Rectal smooth muscle tissue (tissue), 1 donor: ENCODE data around the gene CDX2.

Experiments used
- H3K27ac ChIP-seq: one replicate; pipeline ENCODE4 v1.7.0; 2013; ENCODE audit warnings: low read depth, low read length, inconsistent platforms
- H3K27me3 ChIP-seq: one replicate; pipeline ENCODE4 v1.7.0; 2013; ENCODE audit warnings: low read length; ENCODE audit not compliant: control insufficient read depth, insufficient read depth
- H3K36me3 ChIP-seq: one replicate; pipeline ENCODE4 v1.7.0; 2013; ENCODE audit warnings: low read length; ENCODE audit not compliant: control insufficient read depth, insufficient read depth
- H3K4me1 ChIP-seq: one replicate; pipeline ENCODE4 v1.7.0; 2013; ENCODE audit warnings: low read length; ENCODE audit not compliant: control insufficient read depth, insufficient read depth
- H3K4me3 ChIP-seq: one replicate; pipeline ENCODE4 v1.7.0; 2013; ENCODE audit warnings: low read length
- H3K9ac ChIP-seq: one replicate; pipeline ENCODE4 v1.7.0; 2013; ENCODE audit warnings: low read length

CDX2 gene

GRCh38 chr13:27975564-27976361 lies 6.6 kb upstream of the CDX2 start:
- Histone ChIP-seq H3K36me3 (no peaks in the 10 kb centered on the region), H3K27ac (no peak overlapping the region), H3K4me3 (peak overlapping the region; percentile 64), H3K27me3 (peaks cover 23% of the 10 kb centered on the region), H3K4me1 (no peaks in the 10 kb centered on the region), H3K9ac (peak overlapping the region; percentile 45)

- Histone ChIP-seq H3K4me1 (no peaks in the 10 kb centered on the region), H3K4me3 (no peak overlapping the region), H3K27ac (no peak overlapping the region), H3K9ac (no peak overlapping the region), H3K27me3 (peaks cover 14% of the 10 kb centered on the region), H3K36me3 (no peaks in the 10 kb centered on the region)
Observed at GRCh38 chr13:27973961-27974662, 5.0 kb upstream of the CDX2 start.

- H3K4me1 ChIP-seq, result no peaks in the 10 kb centered on the region
Observed at GRCh38 chr13:27973291-27973690, 4.2 kb upstream of the CDX2 start.

GRCh38 chr13:27972478-27972820 lies 3.3 kb upstream of the CDX2 start:
- Histone ChIP-seq H3K27ac (no peak overlapping the region), H3K4me3 (no peak overlapping the region), H3K4me1 (no peaks in the 10 kb centered on the region), H3K36me3 (no peaks in the 10 kb centered on the region), H3K9ac (no peak overlapping the region), H3K27me3 (peaks cover 22% of the 10 kb centered on the region)

More at GRCh38 chr13:27973291-27973690, 4.2 kb upstream of the CDX2 start:
- peaks cover 20% of the 10 kb centered on the region for H3K27me3 ChIP-seq
- no peak overlapping the region for H3K4me3 ChIP-seq
- H3K36me3 ChIP-seq, result no peaks in the 10 kb centered on the region
- H3K9ac ChIP-seq, result no peak overlapping the region
- H3K27ac ChIP-seq, result no peak overlapping the region

GRCh38 chr13:27971776-27972477 lies 2.8 kb upstream of the CDX2 start:
- H3K4me3 ChIP-seq, result no peak overlapping the region
- H3K36me3 ChIP-seq, result no peaks in the 10 kb centered on the region
- H3K9ac ChIP-seq, result no peak overlapping the region
- no peaks in the 10 kb centered on the region for H3K4me1 ChIP-seq
- H3K27me3 ChIP-seq, result peaks cover 22% of the 10 kb centered on the region
- no peak overlapping the region for H3K27ac ChIP-seq

- Histone ChIP-seq H3K4me1 (no peaks in the 10 kb centered on the region), H3K9ac (no peak overlapping the region), H3K27me3 (peaks cover 25% of the 10 kb centered on the region), H3K4me3 (peak overlapping the region; percentile 25), H3K36me3 (no peaks in the 10 kb centered on the region), H3K27ac (no peak overlapping the region)
Observed at GRCh38 chr13:27971236-27971645, 2.1 kb upstream of the CDX2 start.

- Histone ChIP-seq H3K27me3 (peaks cover 25% of the 10 kb centered on the region), H3K9ac (no peak overlapping the region), H3K4me3 (peak overlapping the region; percentile 25), H3K27ac (no peak overlapping the region), H3K36me3 (no peaks in the 10 kb centered on the region), H3K4me1 (no peaks in the 10 kb centered on the region)
Observed at GRCh38 chr13:27970382-27971235, 1.5 kb upstream of the CDX2 start.

GRCh38 chr13:27969866-27970229 lies 733 bp upstream of the CDX2 start:
- no peaks in the 10 kb centered on the region for H3K36me3 ChIP-seq
- H3K27ac ChIP-seq, result no peak overlapping the region
- peaks cover 29% of the 10 kb centered on the region for H3K27me3 ChIP-seq
- H3K4me1 ChIP-seq, result no peaks in the 10 kb centered on the region
- peak overlapping the region; percentile 25 for H3K4me3 ChIP-seq
- H3K9ac ChIP-seq, result no peak overlapping the region

- Histone ChIP-seq H3K27me3 (peaks cover 32% of the 10 kb centered on the region), H3K27ac (no peak overlapping the region), H3K36me3 (no peaks in the 10 kb centered on the region), H3K4me1 (no peaks in the 10 kb centered on the region), H3K9ac (peak overlapping the region; percentile 68), H3K4me3 (peak overlapping the region; percentile 78)
Observed at GRCh38 chr13:27968316-27969081, 616 bp downstream of the CDX2 start.

GRCh38 chr13:27967736-27968315 lies 1.3 kb downstream of the CDX2 start:
- Histone ChIP-seq H3K27ac (no peak overlapping the region), H3K27me3 (peaks cover 30% of the 10 kb centered on the region), H3K4me1 (no peaks in the 10 kb centered on the region), H3K4me3 (peak overlapping the region; percentile 78), H3K36me3 (no peaks in the 10 kb centered on the region), H3K9ac (peak overlapping the region; percentile 78)

GRCh38 chr13:27967203-27967735 lies 1.8 kb downstream of the CDX2 start:
- H3K4me3 ChIP-seq, result peak overlapping the region; percentile 78
- no peaks in the 10 kb centered on the region for H3K36me3 ChIP-seq
- H3K27ac ChIP-seq, result no peak overlapping the region
- H3K4me1 ChIP-seq, result no peaks in the 10 kb centered on the region
- peak overlapping the region; percentile 78 for H3K9ac ChIP-seq
- H3K27me3 ChIP-seq, result peaks cover 30% of the 10 kb centered on the region
